ENCODE data around the gene MYL6. TPM values are rescaled to one million over a fixed set of nuclear protein-coding genes. Genes with fewer than 3 reads are reported as not detected.
A peak's percentile ranks its signal among the peaks of the same experiment; 100 is the strongest.

MYL6 gene
- total RNA-seq, 1 experiment from 2014 or later: 554 TPM

DNA sequence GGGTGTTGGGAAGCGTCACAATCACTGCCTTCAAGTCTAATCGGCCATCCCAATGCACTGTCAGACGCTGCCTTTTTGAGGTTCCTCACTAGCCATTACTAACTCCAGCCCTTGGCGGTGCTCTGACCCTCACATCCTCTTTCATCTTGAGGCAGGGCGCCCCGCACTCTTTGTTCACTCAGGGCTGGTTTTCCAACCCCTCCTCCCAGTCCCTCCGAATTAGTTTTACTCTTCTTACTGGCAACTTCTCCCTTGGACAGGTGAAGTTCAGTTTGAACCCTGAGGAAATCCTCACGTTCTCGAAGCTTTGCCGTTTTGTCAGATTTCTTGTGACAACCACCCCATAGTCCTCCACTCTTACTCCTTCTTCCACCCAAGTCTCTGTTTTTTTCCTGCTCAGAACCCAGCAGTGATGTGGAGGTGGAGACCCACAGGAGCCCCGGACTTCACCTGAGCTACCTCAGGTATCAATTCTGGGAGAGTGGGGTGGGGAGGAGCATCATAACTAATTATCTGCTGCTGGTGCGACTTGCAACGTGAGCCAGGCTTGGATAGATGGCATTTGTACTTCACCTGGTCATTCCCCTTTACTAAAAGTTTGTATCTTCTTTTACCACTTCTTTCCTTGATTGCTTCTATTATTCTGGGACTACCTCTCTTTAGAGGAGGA is 39.3 kb upstream of the MYL6 start:
- Histone ChIP-seq H3K27ac (ENCODE audit: low read depth, low read length) (peak overlapping the region; percentile 93), H3K9me3 (ENCODE audit: control insufficient read depth in 1 of 2, insufficient read depth in 1 of 2, low read depth in 1 of 2, low read length in 2 of 2) (no peaks in the 10 kb centered on the region), H3K27me3 (ENCODE audit: insufficient read depth, low read length) (no peaks in the 10 kb centered on the region), H4K20me1 (ENCODE audit: insufficient read depth) (no peaks in the 10 kb centered on the region), H3K4me2 (ENCODE audit: low read length) (peak overlapping the region; percentile 88), H2AFZ (ENCODE audit: low read depth, low read length, poor library complexity, severe bottlenecking) (no peak overlapping the region), H3K9me2 (ENCODE audit: insufficient read depth) (no peaks in the 10 kb centered on the region), H3K9ac (ENCODE audit: low read length) (peak overlapping the region; percentile 80), H3K36me3 (ENCODE audit: control insufficient read depth in 1 of 2, insufficient read depth in 2 of 2, low read length in 2 of 2) (peaks cover 4 to 30% of the 10 kb centered on the region in 2 experiments; a peak in 3 of 4 replicates), H3K4me3 (replicated peaks in 1 of 2; ENCODE audit: low read depth in 1 of 2, low read length in 2 of 2) (peak overlapping the region; percentile 76 to 80), H3K79me2 (ENCODE audit: insufficient read depth, low read length) (peaks cover 18% of the 10 kb centered on the region), H3K4me1 (ENCODE audit: control insufficient read depth in 1 of 2, insufficient read depth in 2 of 2, low read length in 2 of 2) (peaks cover 23 to 34% of the 10 kb centered on the region in 2 experiments)
- TF ChIP-seq POLR2AphosphoS5 (IDR thresholded peaks at IDR 0.05; ENCODE audit: low read depth, low read length): no peak
- TF ChIP-seq SP1 (IDR thresholded peaks at IDR 0.05; ENCODE audit: low read depth): no peak
- TF ChIP-seq SRF (IDR thresholded peaks at IDR 0.05; ENCODE audit: low read depth): no peak
- TF ChIP-seq EGR1 (IDR thresholded peaks at IDR 0.05; ENCODE audit: low read depth): no peak
- TF ChIP-seq, protein P1, sequence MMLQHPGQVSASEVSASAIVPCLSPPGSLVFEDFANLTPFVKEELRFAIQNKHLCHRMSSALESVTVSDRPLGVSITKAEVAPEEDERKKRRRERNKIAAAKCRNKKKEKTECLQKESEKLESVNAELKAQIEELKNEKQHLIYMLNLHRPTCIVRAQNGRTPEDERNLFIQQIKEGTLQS (IDR thresholded peaks at IDR 0.05): no peak
- no peak for TF ChIP-seq FOSL1 (IDR thresholded peaks at IDR 0.05; ENCODE audit: low read depth)
- TF ChIP-seq TCF7L2 (IDR thresholded peaks at IDR 0.05; ENCODE audit: borderline replicate concordance, extremely low read depth, insufficient read depth, insufficient read length): no peak
- TF ChIP-seq EZH2phosphoT487 (IDR thresholded peaks at IDR 0.05; ENCODE audit: borderline replicate concordance): no peak
- TF ChIP-seq EZH2 (IDR thresholded peaks at IDR 0.05): no peak
- TF ChIP-seq, protein P2, sequence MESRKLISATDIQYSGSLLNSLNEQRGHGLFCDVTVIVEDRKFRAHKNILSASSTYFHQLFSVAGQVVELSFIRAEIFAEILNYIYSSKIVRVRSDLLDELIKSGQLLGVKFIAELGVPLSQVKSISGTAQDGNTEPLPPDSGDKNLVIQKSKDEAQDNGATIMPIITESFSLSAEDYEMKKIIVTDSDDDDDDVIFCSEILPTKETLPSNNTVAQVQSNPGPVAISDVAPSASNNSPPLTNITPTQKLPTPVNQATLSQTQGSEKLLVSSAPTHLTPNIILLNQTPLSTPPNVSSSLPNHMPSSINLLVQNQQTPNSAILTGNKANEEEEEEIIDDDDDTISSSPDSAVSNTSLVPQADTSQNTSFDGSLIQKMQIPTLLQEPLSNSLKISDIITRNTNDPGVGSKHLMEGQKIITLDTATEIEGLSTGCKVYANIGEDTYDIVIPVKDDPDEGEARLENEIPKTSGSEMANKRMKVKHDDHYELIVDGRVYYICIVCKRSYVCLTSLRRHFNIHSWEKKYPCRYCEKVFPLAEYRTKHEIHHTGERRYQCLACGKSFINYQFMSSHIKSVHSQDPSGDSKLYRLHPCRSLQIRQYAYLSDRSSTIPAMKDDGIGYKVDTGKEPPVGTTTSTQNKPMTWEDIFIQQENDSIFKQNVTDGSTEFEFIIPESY (IDR thresholded peaks at IDR 0.05; ENCODE audit: extremely low read depth, insufficient replicate concordance, low read length): no peak
- TF ChIP-seq ZNF274 (IDR thresholded peaks at IDR 0.05; ENCODE audit: low read depth, low read length): no peak
- ChIA-PET CTCF (interaction anchor here (0.5 to 3.3 kb wide), 10 partner anchors 9 to 180 kb away, joined by 3 to 29 read pairs (median 6); partner anchors contain the start of genes ESYT1, MYL6, MYL6B and PA2G4), RAD21 (ENCODE audit: low non-redundant PET in 1 of 2, low total read pairs in 2 of 2, uncharacterized antibody in 2 of 2, unreplicated experiment in 2 of 2) (interaction anchor here (0.7 to 1.2 kb wide), 3 partner anchors 38 to 71 kb away, joined by 3 to 4 read pairs (median 3); partner anchors contain the start of gene SMARCC2 (in 1 of the 2)), POLR2A (interaction anchor here (0.6 to 4.6 kb wide), 20 partner anchors 9 to 394 kb away, joined by 3 to 75 read pairs (median 4); partner anchors contain the start of genes ERBB3, ESYT1, MYL6 and PA2G4)
- no TSS peak for BruUV-seq (replicated peaks)
- ATAC-seq (peak; percentile 6), DNase-seq (ENCODE audit: low read depth, low spot score) (no peak)
- intact Hi-C loops (cut with micrococcal nuclease): loop anchor here (1.0 to 10.0 kb wide), 9 partner anchors 40 to 518 kb away; partner anchors contain the start of genes COQ10A, CS, MYL6 and NABP2

Measured in HCT116 (cell line).